GM12873 (cell line): ENCODE results near the gene RELN.
A peak's percentile ranks its signal among the peaks of the same experiment; 100 is the strongest.

ENCODE experiments used
- CTCF ChIP-seq: IDR thresholded peaks from 2 replicates; pipeline ENCODE4 v1.5.1; 2012; ENCODE audit warnings: low read depth, mild to moderate bottlenecking, moderate library complexity, low read length, control low read depth; ENCODE audit not compliant: insufficient read depth; ENCODE audit errors: missing control alignments

RELN gene

DNA sequence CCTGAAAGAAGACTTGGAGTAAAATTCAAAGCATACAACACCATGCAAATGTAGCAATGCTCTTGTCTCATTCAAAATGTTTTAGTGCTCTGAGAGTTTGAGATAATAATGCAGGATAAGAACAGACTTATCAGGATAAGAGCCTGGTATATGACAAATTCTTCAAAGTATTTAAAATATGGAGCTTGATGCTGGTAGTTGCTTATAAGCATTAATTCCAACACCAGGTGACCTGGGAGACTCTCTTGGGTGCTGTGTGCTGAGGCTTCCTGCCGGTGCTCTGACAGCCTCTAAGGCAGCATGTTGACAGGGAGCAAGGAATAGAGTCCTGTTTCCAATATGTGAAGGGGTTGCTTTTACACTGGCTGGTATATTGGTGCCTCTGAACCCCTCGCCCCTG is 508.7 kb downstream of the RELN start:
- TF ChIP-seq CTCF = no peak

DNA sequence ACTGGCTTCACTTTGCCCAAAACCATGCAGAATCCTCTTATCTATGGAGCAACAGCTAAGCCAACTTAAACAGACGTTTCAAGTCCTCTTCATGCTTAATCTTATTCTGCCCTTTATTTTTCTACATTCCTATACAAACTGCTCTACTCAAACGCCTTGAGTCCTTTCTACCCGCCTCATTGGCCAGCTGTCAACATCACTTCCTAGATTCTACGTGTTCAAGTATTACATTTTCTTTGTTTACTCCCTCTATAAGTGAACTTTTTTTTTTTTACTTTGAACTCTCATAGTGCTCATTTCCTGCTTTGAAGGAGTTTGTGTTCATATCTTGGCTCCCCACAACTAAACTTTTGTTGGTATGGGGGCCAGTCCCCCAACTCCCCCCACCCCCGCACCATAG is 514.5 kb downstream of the RELN start:
- no peak for TF ChIP-seq CTCF

GRCh38 chr7:103469095-103469948 is 520.1 kb downstream of the RELN start:
- no peak for TF ChIP-seq CTCF

- no peak for TF ChIP-seq CTCF
These were observed 522.6 kb downstream of the RELN start for GRCh38 chr7:103466814-103467213.

DNA sequence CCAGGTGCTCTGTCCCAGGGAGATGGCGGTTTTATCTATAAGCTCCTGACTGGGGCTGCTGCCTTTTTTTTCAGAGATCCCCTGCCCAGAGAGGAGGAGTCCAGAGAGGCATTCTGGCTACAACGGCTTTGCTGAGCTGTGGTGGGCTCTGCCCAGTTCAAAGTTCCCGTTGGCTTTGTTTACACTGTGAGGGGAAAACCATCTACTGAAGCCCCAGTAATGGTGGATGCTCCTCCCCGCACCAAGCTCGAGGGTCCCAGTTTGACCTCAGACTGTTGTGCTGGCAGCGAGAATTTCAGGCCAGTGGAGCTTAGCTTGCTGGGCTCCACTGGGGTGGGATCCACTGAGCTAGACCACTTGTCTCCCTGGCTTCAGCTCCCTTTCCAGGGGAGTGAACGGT is 527.1 kb downstream of the RELN start:
- no peak for TF ChIP-seq CTCF

- TF ChIP-seq CTCF = peak; percentile 79
These were observed 542.1 kb downstream of the RELN start for GRCh38 chr7:103447073-103447960.

DNA sequence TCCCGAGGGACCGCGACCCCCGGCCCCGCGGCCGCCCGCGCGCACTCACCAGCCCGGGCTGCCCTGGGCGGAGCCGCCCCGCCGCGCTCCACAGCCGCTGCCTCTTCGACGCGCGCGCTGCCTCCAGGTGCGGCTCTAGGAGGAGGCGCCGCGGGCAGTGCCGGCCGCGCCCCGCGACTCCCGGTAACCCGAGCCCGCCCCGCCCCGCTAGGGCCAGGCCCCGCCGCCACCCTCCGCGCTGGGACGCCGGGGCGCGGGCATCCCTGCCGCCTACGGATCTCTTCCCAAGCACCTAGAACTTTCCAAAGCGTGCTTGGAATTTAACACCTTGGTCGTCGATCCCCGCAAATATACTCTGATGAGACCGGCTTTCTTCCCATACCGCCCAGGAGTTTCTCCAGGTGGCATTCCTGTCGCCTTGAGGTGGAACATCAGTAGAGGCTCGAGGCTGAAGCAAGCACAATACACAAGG is 543.4 kb downstream of the RELN start, which contains the start of gene SLC26A5:
Gene SLC26A5 (minus strand): TSS at position 159 of the 472 bp plus-strand sequence. CDS start 24,693 bp downstream, outside the sequence.
- no peak for TF ChIP-seq CTCF
